Measurements from ENCODE around the gene MYNN. TPM values are rescaled to one million over a fixed set of nuclear protein-coding genes. Genes with fewer than 3 reads are reported as not detected.

Gene MYNN
- total RNA-seq, 1 donor from 2014 or later = 17.7 TPM

GRCh38 chr3:169822091-169822490 is 48.9 kb downstream of the MYNN start:
- intact Hi-C loops (cut with micrococcal nuclease) = no loop called here

- intact Hi-C loops (cut with micrococcal nuclease) = no loop called here
Measured at GRCh38 chr3:169822540-169822939, 49.3 kb downstream of the MYNN start.

DNA sequence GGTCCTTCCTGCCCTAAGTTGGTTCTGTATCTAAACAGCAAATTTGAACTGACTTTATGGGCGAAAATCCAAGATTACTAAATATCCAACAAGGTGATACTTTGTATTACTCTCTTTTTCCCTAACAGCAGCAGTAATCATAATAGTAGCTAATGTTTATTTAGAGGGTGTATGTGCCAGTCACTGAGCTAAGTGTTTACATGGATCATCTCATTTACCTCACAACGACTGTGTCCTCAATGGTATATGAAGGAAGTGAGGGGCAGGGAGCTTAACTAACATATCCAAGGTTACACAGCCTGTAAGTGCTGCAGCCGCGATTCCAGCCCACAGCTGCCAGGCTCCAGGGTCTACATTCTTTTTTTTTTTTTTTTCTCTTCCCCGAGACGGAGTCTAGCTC is 49.8 kb downstream of the MYNN start:
- intact Hi-C loops (cut with micrococcal nuclease) = no loop called here

DNA sequence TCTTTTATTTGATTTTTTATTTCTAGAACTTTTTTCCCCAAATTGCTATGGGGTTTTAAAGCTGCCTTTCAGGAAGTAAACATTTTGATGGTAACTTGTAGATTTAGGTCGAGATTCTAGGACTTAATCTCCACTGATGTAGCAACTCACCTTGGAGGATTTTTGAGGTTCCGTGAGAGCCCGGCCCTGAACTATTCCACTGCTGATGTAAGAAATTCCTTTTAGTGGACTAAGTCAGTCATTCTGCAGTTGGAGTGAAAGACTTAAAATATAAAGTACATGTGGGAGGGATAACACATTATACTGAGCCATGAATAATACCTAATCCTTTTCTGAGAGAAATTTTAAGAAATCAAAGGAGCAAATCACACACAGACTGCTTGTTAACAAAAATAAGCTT is 52.1 kb downstream of the MYNN start:
- intact Hi-C loops (cut with micrococcal nuclease) = no loop called here

GRCh38 chr3:169827712-169828111 is 54.5 kb downstream of the MYNN start:
- intact Hi-C loops (cut with micrococcal nuclease) = no loop called here

DNA sequence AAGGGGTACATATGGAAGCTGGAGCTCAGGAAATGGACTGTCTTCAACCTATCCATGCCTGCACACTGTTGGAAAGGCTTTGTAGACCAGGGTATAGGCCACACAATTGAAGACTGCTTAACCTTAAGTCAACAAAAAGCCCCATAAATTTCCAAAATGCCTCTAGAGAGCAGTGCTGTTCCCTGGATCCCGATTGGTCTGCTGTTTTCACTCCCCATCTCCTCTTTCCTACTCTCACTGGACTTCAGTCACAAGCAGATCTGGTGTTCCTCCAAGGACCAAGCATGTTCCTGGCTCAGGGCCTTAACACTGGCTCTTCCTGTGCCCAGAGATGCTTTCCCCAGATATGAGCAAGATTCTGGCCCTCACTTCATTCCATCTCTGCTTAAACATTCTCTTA is 62.3 kb downstream of the MYNN start:
- intact Hi-C loops (cut with micrococcal nuclease) = no loop called here

GRCh38 chr3:169836078-169836941 is 63.1 kb downstream of the MYNN start:
- intact Hi-C loops (cut with micrococcal nuclease) = no loop called here

GRCh38 chr3:169836942-169837275 is 63.7 kb downstream of the MYNN start:
- intact Hi-C loops (cut with micrococcal nuclease) = no loop called here

DNA sequence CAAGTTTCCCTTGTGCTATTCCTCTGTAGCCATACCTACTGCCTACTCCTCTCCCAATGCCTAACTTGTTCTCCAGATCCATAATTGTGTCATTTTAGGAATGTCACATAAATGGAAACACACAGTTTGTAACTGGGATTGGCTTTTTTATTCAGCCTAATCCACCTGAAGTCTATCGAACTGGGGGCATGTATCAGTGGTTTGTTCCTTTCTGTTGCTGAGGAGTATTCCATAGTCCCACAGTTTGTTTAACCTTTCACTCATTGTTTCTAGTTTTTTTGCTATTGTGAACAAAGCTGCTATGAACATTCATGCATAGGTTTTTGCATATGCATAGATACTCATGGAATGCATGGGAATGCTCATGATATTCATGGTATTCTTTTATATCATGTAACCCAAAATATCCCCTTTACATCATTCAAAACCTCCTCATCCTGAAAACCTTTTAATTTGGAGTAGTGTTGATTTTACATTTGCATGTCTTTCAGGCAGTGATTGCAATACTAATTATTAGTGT is 65.4 kb downstream of the MYNN start:
- intact Hi-C loops (cut with micrococcal nuclease) = no loop called here

Other genes with a start within 250 kb of the MYNN start
- not detected in 2 replicates for gene MECOM, start 109.7 kb upstream of the MYNN start, total RNA-seq
- gene TERC, start 8.3 kb upstream of the MYNN start, total RNA-seq = 3.1 and 6.2 TPM in 2 replicates
- gene ACTRT3, start 3.8 kb upstream of the MYNN start, total RNA-seq = 0.39 and 0.59 TPM in 2 replicates
- gene LRRIQ4, start 39.5 kb downstream of the MYNN start, total RNA-seq = not detected in 2 replicates
- gene LRRC34, start 39.5 kb downstream of the MYNN start, total RNA-seq = 1.5 and 1.9 TPM in 2 replicates
- gene LRRC31, start 96.5 kb downstream of the MYNN start, total RNA-seq = not detected in 2 replicates
- gene SAMD7, start 138.2 kb downstream of the MYNN start, total RNA-seq = not detected in 2 replicates
- gene SEC62, start 193.4 kb downstream of the MYNN start, total RNA-seq = 76.8 and 87.2 TPM in 2 replicates

Measured in T-helper 1 cell treated with Interleukin-12 subunit alpha and Interleukin-12 subunit beta and Interleukin-4 antibody, amounts not matched to agents 30 ng/mL and 1 ng/mL, for 36 hours (primary cell).